Measurements from ENCODE around the gene SLX9.
A peak's percentile ranks its signal among the peaks of the same experiment; 100 is the strongest.

Gene SLX9

GRCh38 chr21:44913425-44914175 is 26.2 kb upstream of the SLX9 start:
- Histone ChIP-seq H3K9me3 (ENCODE audit: insufficient read depth, low read length, severe bottlenecking) (no peaks in the 10 kb centered on the region), H3K27me3 (ENCODE audit: insufficient read depth, low read length, poor library complexity) (no peaks in the 10 kb centered on the region), H4K20me1 (ENCODE audit: insufficient read depth, low read length) (peaks cover 31% of the 10 kb centered on the region), H3K9ac (ENCODE audit: low read depth, low read length) (peak overlapping the region; percentile 40), H2AFZ (ENCODE audit: low read depth, low read length) (no peak overlapping the region), H3K4me3 (ENCODE audit: low read depth in 1 of 2, low read length in 2 of 2) (peak overlapping the region in 1 of 2 experiments; percentile 8; a peak in 1 of 4 replicates), H3K27ac (ENCODE audit: low read length) (peak overlapping the region; percentile 77), H3K4me1 (ENCODE audit: insufficient read depth, low read length) (peaks cover 68% of the 10 kb centered on the region), H3K36me3 (ENCODE audit: insufficient read depth, low read length) (peaks cover 39% of the 10 kb centered on the region), H3K4me2 (ENCODE audit: insufficient read depth, low read length) (peak overlapping the region; percentile 21; the same call in 1 of the 2 replicates), H3K79me2 (ENCODE audit: insufficient read depth, low read length) (peaks cover 57% of the 10 kb centered on the region)
- DNase-seq (no peak), ATAC-seq (ENCODE audit: insufficient read depth, low read depth) (no peak)
- TF ChIP-seq CTCF (IDR thresholded peaks at IDR 0.05; ENCODE audit: borderline replicate concordance, extremely low read depth, low read length, poor library complexity, severe bottlenecking) (no peak), EZH2 (IDR thresholded peaks at IDR 0.05; ENCODE audit: borderline replicate concordance, low read depth, low read length, severe bottlenecking) (no peak)

GRCh38 chr21:44914176-44914874 is 25.5 kb upstream of the SLX9 start:
- peak overlapping the region; percentile 40 for H3K9ac ChIP-seq (ENCODE audit: low read depth, low read length)
- peak overlapping the region; percentile 77 for H3K27ac ChIP-seq (ENCODE audit: low read length)
- H3K9me3 ChIP-seq (ENCODE audit: insufficient read depth, low read length, severe bottlenecking) = no peaks in the 10 kb centered on the region
- peaks cover 73% of the 10 kb centered on the region for H3K4me1 ChIP-seq (ENCODE audit: insufficient read depth, low read length)
- no peaks in the 10 kb centered on the region for H3K27me3 ChIP-seq (ENCODE audit: insufficient read depth, low read length, poor library complexity)
- H3K4me2 ChIP-seq (ENCODE audit: insufficient read depth, low read length) = no peak overlapping the region
- no peak overlapping the region for H2AFZ ChIP-seq (ENCODE audit: low read depth, low read length)
- peak; percentile 34 for ATAC-seq (ENCODE audit: insufficient read depth, low read depth)
- H3K79me2 ChIP-seq (ENCODE audit: insufficient read depth, low read length) = peaks cover 64% of the 10 kb centered on the region
- no peak overlapping the region for H3K4me3 ChIP-seq (ENCODE audit: low read depth in 1 of 2, low read length in 2 of 2)
- TF ChIP-seq EZH2 (IDR thresholded peaks at IDR 0.05; ENCODE audit: borderline replicate concordance, low read depth, low read length, severe bottlenecking) (no peak), CTCF (IDR thresholded peaks at IDR 0.05; ENCODE audit: borderline replicate concordance, extremely low read depth, low read length, poor library complexity, severe bottlenecking) (no peak)
- H3K36me3 ChIP-seq (ENCODE audit: insufficient read depth, low read length) = peaks cover 34% of the 10 kb centered on the region
- peaks cover 33% of the 10 kb centered on the region for H4K20me1 ChIP-seq (ENCODE audit: insufficient read depth, low read length)
- DNase-seq = peak; percentile 67

- H3K27me3 ChIP-seq (ENCODE audit: insufficient read depth, low read length, poor library complexity) = no peaks in the 10 kb centered on the region
- H3K36me3 ChIP-seq (ENCODE audit: insufficient read depth, low read length) = peaks cover 23% of the 10 kb centered on the region
- ATAC-seq (ENCODE audit: insufficient read depth, low read depth) (no peak), DNase-seq (no peak)
- peaks cover 78% of the 10 kb centered on the region for H3K4me1 ChIP-seq (ENCODE audit: insufficient read depth, low read length)
- H3K79me2 ChIP-seq (ENCODE audit: insufficient read depth, low read length) = peaks cover 62% of the 10 kb centered on the region
- H3K4me2 ChIP-seq (ENCODE audit: insufficient read depth, low read length) = no peak overlapping the region
- TF ChIP-seq CTCF (IDR thresholded peaks at IDR 0.05; ENCODE audit: borderline replicate concordance, extremely low read depth, low read length, poor library complexity, severe bottlenecking) = no peak
- no peak for TF ChIP-seq EZH2 (IDR thresholded peaks at IDR 0.05; ENCODE audit: borderline replicate concordance, low read depth, low read length, severe bottlenecking)
- no peaks in the 10 kb centered on the region for H3K9me3 ChIP-seq (ENCODE audit: insufficient read depth, low read length, severe bottlenecking)
- no peak overlapping the region for H2AFZ ChIP-seq (ENCODE audit: low read depth, low read length)
- no peak overlapping the region for H3K4me3 ChIP-seq (ENCODE audit: low read depth in 1 of 2, low read length in 2 of 2)
- H3K9ac ChIP-seq (ENCODE audit: low read depth, low read length) = no peak overlapping the region
- no peak overlapping the region for H3K27ac ChIP-seq (ENCODE audit: low read length)
- peaks cover 28% of the 10 kb centered on the region for H4K20me1 ChIP-seq (ENCODE audit: insufficient read depth, low read length)
Measured at GRCh38 chr21:44916965-44917364, 22.9 kb upstream of the SLX9 start.

Data from DND-41 (cell line).